OCI-LY7 (cell line): ENCODE measurements around the gene CEP112. TPM values are rescaled to one million over a fixed set of nuclear protein-coding genes. Genes with fewer than 3 reads are reported as not detected.

Source experiments
- BruUV-seq: library from RNA; stranded (reverse); fragments of 400-500 nt; replicated peaks from 2 replicates; lab custom pipeline; 2021; lab: Mats Ljungman, UMichigan
- CTCF ChIA-PET: fragments of 300-600 bp; sonication (Branson Sonifier 250); formaldehyde crosslinking; loops from one replicate; lab custom pipeline; 2022; ENCODE audit warnings: antibody characterized with exemption; ENCODE audit not compliant: unreplicated experiment; lab: Charles Lee
- POLR2A ChIA-PET: fragments of 300-600 bp; sonication (Branson Sonifier 250); formaldehyde crosslinking; loops from one replicate; lab custom pipeline; 2022; ENCODE audit warnings: antibody characterized with exemption; lab: Charles Lee
- DNase-seq: peaks from one replicate; pipeline ENCODE4 v3.0.0-alpha.2; 2015; ENCODE audit warnings: low spot score
- H2AFZ ChIP-seq: fragments of 200-600 bp; sonication (generic), shearing (Covaris generic); 2 replicates; pipeline ENCODE4 v1.6.1; 2014; ENCODE audit warnings: mild to moderate bottlenecking, antibody characterized with exemption, low read length, moderate library complexity
- H3K27ac ChIP-seq: fragments of 200-600 bp; sonication (generic); 2 replicates; pipeline ENCODE4 v1.5.1; 2014; ENCODE audit warnings: mixed run types, low read depth, mild to moderate bottlenecking, moderate library complexity, low read length, inconsistent platforms; ENCODE audit not compliant: poor library complexity, severe bottlenecking
- H3K36me3 ChIP-seq: fragments of 200-600 bp; sonication (generic); 2 replicates; pipeline ENCODE4 v1.6.1; 2014; ENCODE audit warnings: mild to moderate bottlenecking, antibody characterized with exemption, low read length, moderate library complexity, mixed read lengths; ENCODE audit not compliant: insufficient read depth
- H3K4me1 ChIP-seq: fragments of 200-600 bp; sonication (generic); 2 replicates; pipeline ENCODE4 v1.5.1; 2014; ENCODE audit warnings: mild to moderate bottlenecking, low read length; ENCODE audit not compliant: insufficient read depth, poor library complexity, severe bottlenecking
- H3K4me2 ChIP-seq: fragments of 200-600 bp; sonication (generic); 2 replicates; pipeline ENCODE4 v1.6.1; 2014; ENCODE audit warnings: mild to moderate bottlenecking, low read length
- H3K4me3 ChIP-seq: fragments of 200-600 bp; sonication (generic); 2 replicates; pipeline ENCODE4 v1.5.1; 2014; ENCODE audit warnings: mild to moderate bottlenecking, low read depth, low read length; ENCODE audit not compliant: poor library complexity, severe bottlenecking
- H3K79me2 ChIP-seq: fragments of 200-600 bp; sonication (generic); 2 replicates; pipeline ENCODE4 v1.6.1; 2016; ENCODE audit warnings: low read depth, mild to moderate bottlenecking, low read length, moderate library complexity, mixed read lengths; ENCODE audit not compliant: insufficient read depth
- H3K9me2 ChIP-seq: fragments of 200-600 bp; sonication (generic); 2 replicates; pipeline ENCODE4 v1.6.1; 2016; ENCODE audit warnings: mild to moderate bottlenecking, low read length, mixed read lengths; ENCODE audit not compliant: insufficient read depth
- H3K9me3 ChIP-seq: fragments of 200-600 bp; sonication (generic); 2 replicates; pipeline ENCODE4 v1.6.1; 2014; ENCODE audit warnings: mild to moderate bottlenecking, mixed run types, low read length, mixed read lengths
- H4K20me1 ChIP-seq: fragments of 200-600 bp; sonication (generic); 2 replicates; pipeline ENCODE4 v1.6.1; 2014; ENCODE audit warnings: mild to moderate bottlenecking, antibody characterized with exemption, low read length, moderate library complexity, mixed read lengths; ENCODE audit not compliant: insufficient read depth
- EZH2phosphoT487 ChIP-seq: fragments of 200-600 bp; sonication (generic); IDR thresholded peaks from 2 replicates; pipeline ENCODE4 v1.6.1; 2018; ENCODE audit warnings: low read depth, borderline replicate concordance, mild to moderate bottlenecking, mixed run types, antibody characterized with exemption, low read length, moderate library complexity, mixed read lengths
- intact Hi-C: fragments of 100-400 bp; cut with micrococcal nuclease; formaldehyde crosslinking; loops from one replicate; pipeline ENCODE4 v1.10.0; 2022; ENCODE audit not compliant: unreplicated experiment
- total RNA-seq, 2 experiments: library from RNA; depleted of rRNA in 1 of 2; stranded (reverse); fragments of >200 nt in 1 of 2; shearing (Covaris generic) in 1 of 2; gene quantifications; 2 replicates each; pipeline ENCODE4 v1.2.3, GENCODE V29; 2014 to 2022
- TF ChIP-seq, protein P1 (sequence below): fragments of 200-600 bp; sonication (generic); conservative IDR thresholded peaks from 2 replicates; pipeline ENCODE4 v1.5.1; 2014; ENCODE audit warnings: mild to moderate bottlenecking, antibody characterized with exemption, low read length, moderate library complexity, mixed read lengths

The CEP112 gene
- total RNA-seq, 2 experiments from 2014 or later = 2.7 to 6.9 TPM

DNA sequence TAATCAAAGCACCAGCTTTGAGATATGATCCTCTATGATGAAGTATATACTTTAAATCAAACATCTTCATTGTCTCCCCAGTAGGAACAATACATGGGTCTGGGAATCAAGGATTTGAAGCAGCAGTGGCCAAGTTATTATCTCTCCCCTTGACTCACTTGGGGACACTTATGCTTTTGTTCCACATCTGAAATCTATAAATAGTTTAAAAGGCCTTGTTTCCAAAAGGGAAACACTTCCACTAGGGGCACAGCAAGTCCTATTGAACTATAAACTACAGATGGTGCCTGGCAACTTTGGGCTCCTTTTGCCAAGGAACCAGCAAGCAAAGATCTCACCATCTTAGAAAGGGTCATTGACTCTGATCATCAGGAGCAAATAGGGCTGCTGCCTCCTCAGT lies 16.0 kb upstream of the CEP112 start:
- ChIA-PET CTCF (no interaction called here), POLR2A (no interaction called here)
- intact Hi-C loops = no loop called here

GRCh38 chr17:66203274-66204015 lies 11.5 kb upstream of the CEP112 start:
- Histone ChIP-seq H2AFZ (no peak overlapping the region), H4K20me1 (no peaks in the 10 kb centered on the region), H3K79me2 (no peaks in the 10 kb centered on the region), H3K9me3 (no peaks in the 10 kb centered on the region), H3K4me1 (no peaks in the 10 kb centered on the region), H3K9me2 (no peaks in the 10 kb centered on the region; the same call in 1 of the 2 replicates), H3K4me3 (no peak overlapping the region), H3K4me2 (no peak overlapping the region), H3K36me3 (no peaks in the 10 kb centered on the region), H3K27ac (no peak overlapping the region)
- intact Hi-C loops = loop anchor here (5.0 kb wide), 2 partner anchors 364 to 514 kb away; no protein-coding TSS in a partner anchor
- BruUV-seq = no TSS peak
- ChIA-PET CTCF (no interaction called here), POLR2A (interaction anchor here (0.7 kb wide), 1 partner anchor 64 kb away, joined by 3 read pairs; no protein-coding TSS in a partner anchor)
- TF ChIP-seq EZH2phosphoT487 = no peak
- TF ChIP-seq, protein P1, sequence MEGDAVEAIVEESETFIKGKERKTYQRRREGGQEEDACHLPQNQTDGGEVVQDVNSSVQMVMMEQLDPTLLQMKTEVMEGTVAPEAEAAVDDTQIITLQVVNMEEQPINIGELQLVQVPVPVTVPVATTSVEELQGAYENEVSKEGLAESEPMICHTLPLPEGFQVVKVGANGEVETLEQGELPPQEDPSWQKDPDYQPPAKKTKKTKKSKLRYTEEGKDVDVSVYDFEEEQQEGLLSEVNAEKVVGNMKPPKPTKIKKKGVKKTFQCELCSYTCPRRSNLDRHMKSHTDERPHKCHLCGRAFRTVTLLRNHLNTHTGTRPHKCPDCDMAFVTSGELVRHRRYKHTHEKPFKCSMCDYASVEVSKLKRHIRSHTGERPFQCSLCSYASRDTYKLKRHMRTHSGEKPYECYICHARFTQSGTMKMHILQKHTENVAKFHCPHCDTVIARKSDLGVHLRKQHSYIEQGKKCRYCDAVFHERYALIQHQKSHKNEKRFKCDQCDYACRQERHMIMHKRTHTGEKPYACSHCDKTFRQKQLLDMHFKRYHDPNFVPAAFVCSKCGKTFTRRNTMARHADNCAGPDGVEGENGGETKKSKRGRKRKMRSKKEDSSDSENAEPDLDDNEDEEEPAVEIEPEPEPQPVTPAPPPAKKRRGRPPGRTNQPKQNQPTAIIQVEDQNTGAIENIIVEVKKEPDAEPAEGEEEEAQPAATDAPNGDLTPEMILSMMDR = no peak
- DNase-seq = no peak

More for the DNA sequence above, 16.0 kb upstream of the CEP112 start:
- no peak overlapping the region for H3K4me2 ChIP-seq
- no peaks in the 10 kb centered on the region for H3K9me3 ChIP-seq
- no peaks in the 10 kb centered on the region; the same call in 1 of the 2 replicates for H3K9me2 ChIP-seq
- no peak overlapping the region for H2AFZ ChIP-seq
- no peaks in the 10 kb centered on the region for H3K36me3 ChIP-seq
- no peak overlapping the region for H3K4me3 ChIP-seq
- no TSS peak for BruUV-seq
- H3K27ac ChIP-seq = no peak overlapping the region
- no peak for TF ChIP-seq EZH2phosphoT487
- TF ChIP-seq, protein P1 = no peak
- no peaks in the 10 kb centered on the region for H3K4me1 ChIP-seq
- no peak for DNase-seq
- H3K79me2 ChIP-seq = no peaks in the 10 kb centered on the region
- no peaks in the 10 kb centered on the region for H4K20me1 ChIP-seq

- CTCF ChIA-PET = interaction anchor here (0.6 kb wide), 1 partner anchor 48 kb away, joined by 4 read pairs; no protein-coding TSS in a partner anchor
- BruUV-seq = no TSS peak
- intact Hi-C loops = loop anchor here (5.0 kb wide), 2 partner anchors 367 to 517 kb away; no protein-coding TSS in a partner anchor
These were observed 8.8 kb upstream of the CEP112 start for GRCh38 chr17:66200685-66201092.

More at GRCh38 chr17:66200685-66201092, 8.8 kb upstream of the CEP112 start:
- H4K20me1 ChIP-seq = no peaks in the 10 kb centered on the region
- H3K9me3 ChIP-seq = no peaks in the 10 kb centered on the region
- no peak overlapping the region for H3K4me3 ChIP-seq
- no peaks in the 10 kb centered on the region for H3K79me2 ChIP-seq
- no peaks in the 10 kb centered on the region for H3K9me2 ChIP-seq
- POLR2A ChIA-PET = interaction anchor here (0.6 kb wide), 1 partner anchor 339 kb away, joined by 3 read pairs; no protein-coding TSS in a partner anchor
- H3K36me3 ChIP-seq = no peaks in the 10 kb centered on the region
- H3K4me2 ChIP-seq = no peak overlapping the region
- no peak for TF ChIP-seq EZH2phosphoT487
- TF ChIP-seq, protein P1 = peak; percentile 82
- no peak overlapping the region for H3K27ac ChIP-seq
- DNase-seq = peak; percentile 66
- no peaks in the 10 kb centered on the region for H3K4me1 ChIP-seq
- no peak overlapping the region for H2AFZ ChIP-seq
